CD4-positive, alpha-beta T cell (primary cell): ENCODE data around the gene TSHB. TPM values are rescaled to one million over a fixed set of nuclear protein-coding genes. Genes with fewer than 3 reads are reported as not detected.

Source experiments
- ATAC-seq: fragments of 200-7000 bp; cut with Tn5 transposase; one replicate; pipeline ENCODE4 v1.10.0; 2022; ENCODE audit warnings: mild to moderate bottlenecking; ENCODE audit not compliant: poor library complexity
- CTCF ChIA-PET: fragments of 350-600 bp; sonication (Branson Sonifier 250); formaldehyde crosslinking; loops from one replicate; lab custom pipeline; 2021; ENCODE audit warnings: antibody characterized with exemption, inconsistent platforms; lab: Charles Lee
- POLR2A ChIA-PET: fragments of 350-600 bp; sonication (Branson Sonifier 250); formaldehyde crosslinking; loops from one replicate; lab custom pipeline; 2021; ENCODE audit warnings: antibody characterized with exemption, inconsistent platforms; lab: Charles Lee
- DNase-seq, 14 experiments: peaks; one replicate each; pipeline ENCODE4 v3.0.0-alpha.2; 2013 to 2020; ENCODE audit warnings: mixed read lengths in 2 of 14
- H3K27ac ChIP-seq, 2 donors: one replicate each; pipeline versions ENCODE4 v1.5.1 to v1.7.0; 2013; ENCODE audit warnings: low read length in 2 of 2, low read depth in 1 of 2, mild to moderate bottlenecking in 1 of 2
- H3K27me3 ChIP-seq, 2 experiments: 1 replicate in 1 of 2; 2 replicates in 1 of 2; pipeline versions ENCODE4 v1.6.1 to v1.7.0; 2013; ENCODE audit warnings: low read length in 2 of 2, control low read depth in 1 of 2, mild to moderate bottlenecking in 1 of 2, moderate library complexity in 1 of 2; ENCODE audit not compliant: insufficient read depth in 2 of 2, control insufficient read depth in 1 of 2
- H3K36me3 ChIP-seq: one replicate; pipeline ENCODE4 v1.6.1; 2013; ENCODE audit warnings: low read length, control low read depth; ENCODE audit not compliant: insufficient read depth
- H3K4me1 ChIP-seq: one replicate; pipeline ENCODE4 v1.6.1; 2013; ENCODE audit warnings: low read length, control low read depth; ENCODE audit not compliant: insufficient read depth
- H3K4me3 ChIP-seq: one replicate; pipeline ENCODE4 v1.5.1; 2013; ENCODE audit warnings: mild to moderate bottlenecking, low read length, moderate library complexity
- H3K9me3 ChIP-seq, 2 experiments: 1 replicate in 1 of 2; 2 replicates in 1 of 2; pipeline versions ENCODE4 v1.6.1 to v1.7.0; 2013; ENCODE audit warnings: low read length in 2 of 2, mild to moderate bottlenecking in 2 of 2, control low read depth in 1 of 2, moderate library complexity in 1 of 2; ENCODE audit not compliant: control insufficient read depth in 1 of 2, insufficient read depth in 1 of 2
- H3K27ac Mint-ChIP-seq: one replicate; pipeline ENCODE4 v1.8.0; 2020; ENCODE audit warnings: mixed read lengths
- H3K27me3 Mint-ChIP-seq: one replicate; pipeline ENCODE4 v1.8.0; 2021; ENCODE audit warnings: mixed read lengths
- H3K36me3 Mint-ChIP-seq: one replicate; pipeline ENCODE4 v1.8.0; 2021; ENCODE audit warnings: low read depth, mixed read lengths
- H3K4me1 Mint-ChIP-seq: one replicate; pipeline ENCODE4 v1.8.0; 2021; ENCODE audit warnings: low read depth, mixed read lengths
- H3K4me3 Mint-ChIP-seq: one replicate; pipeline ENCODE4 v1.8.0; 2020; ENCODE audit warnings: mild to moderate bottlenecking, mixed read lengths
- H3K9me3 Mint-ChIP-seq: one replicate; pipeline ENCODE4 v1.8.0; 2020; ENCODE audit warnings: mixed read lengths
- intact Hi-C, 2 experiments: fragments of 100-400 bp; cut with DNase I in 1 of 2; cut with micrococcal nuclease in 1 of 2; formaldehyde crosslinking; loops; one replicate each; pipeline versions ENCODE4 v1.15.1 to v1.9.0; 2023 to 2025; cut with DNase I, micrococcal nuclease
- total RNA-seq, 174 experiments: library from RNA in 2 of 174; stranded (reverse) in 2 of 174; gene quantifications; one replicate each; pipeline ENCODE4 v1.2.3 and lab custom pipeline; 2021 to 2026
- TF ChIP-seq, protein P1 (sequence below): fragments of 200-600 bp; IDR thresholded peaks from one replicate; pipeline ENCODE4 v1.8.0; 2022; ENCODE audit warnings: antibody characterized with exemption, mild to moderate bottlenecking

The TSHB gene
- total RNA-seq, 2 experiments from 2014 or later = not detected

- ATAC-seq = no peak
- no peaks in the 10 kb centered on the region for H3K9me3 Mint-ChIP-seq
- no peaks in the 10 kb centered on the region for H3K9me3 ChIP-seq
- DNase-seq = no peak
- intact Hi-C loops = no loop called here
- H3K27ac Mint-ChIP-seq = no peak overlapping the region
- H3K36me3 Mint-ChIP-seq = no peaks in the 10 kb centered on the region
- peaks cover 3% of the 10 kb centered on the region for H3K27me3 Mint-ChIP-seq
- no peaks in the 10 kb centered on the region for H3K27me3 ChIP-seq
- no peaks in the 10 kb centered on the region for H3K4me1 Mint-ChIP-seq
- H3K27ac ChIP-seq = no peak overlapping the region
- TF ChIP-seq, protein P1, sequence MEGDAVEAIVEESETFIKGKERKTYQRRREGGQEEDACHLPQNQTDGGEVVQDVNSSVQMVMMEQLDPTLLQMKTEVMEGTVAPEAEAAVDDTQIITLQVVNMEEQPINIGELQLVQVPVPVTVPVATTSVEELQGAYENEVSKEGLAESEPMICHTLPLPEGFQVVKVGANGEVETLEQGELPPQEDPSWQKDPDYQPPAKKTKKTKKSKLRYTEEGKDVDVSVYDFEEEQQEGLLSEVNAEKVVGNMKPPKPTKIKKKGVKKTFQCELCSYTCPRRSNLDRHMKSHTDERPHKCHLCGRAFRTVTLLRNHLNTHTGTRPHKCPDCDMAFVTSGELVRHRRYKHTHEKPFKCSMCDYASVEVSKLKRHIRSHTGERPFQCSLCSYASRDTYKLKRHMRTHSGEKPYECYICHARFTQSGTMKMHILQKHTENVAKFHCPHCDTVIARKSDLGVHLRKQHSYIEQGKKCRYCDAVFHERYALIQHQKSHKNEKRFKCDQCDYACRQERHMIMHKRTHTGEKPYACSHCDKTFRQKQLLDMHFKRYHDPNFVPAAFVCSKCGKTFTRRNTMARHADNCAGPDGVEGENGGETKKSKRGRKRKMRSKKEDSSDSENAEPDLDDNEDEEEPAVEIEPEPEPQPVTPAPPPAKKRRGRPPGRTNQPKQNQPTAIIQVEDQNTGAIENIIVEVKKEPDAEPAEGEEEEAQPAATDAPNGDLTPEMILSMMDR = no peak
- ChIA-PET CTCF (no interaction called here), POLR2A (no interaction called here)
- H3K4me1 ChIP-seq = no peaks in the 10 kb centered on the region
- H3K36me3 ChIP-seq = no peaks in the 10 kb centered on the region
- H3K4me3 ChIP-seq = no peak overlapping the region
- no peak overlapping the region for H3K4me3 Mint-ChIP-seq
Observed at GRCh38 chr1:115035652-115036051, 6.0 kb downstream of the TSHB start.

GRCh38 chr1:115036814-115037507, 7.3 kb downstream of the TSHB start:
- no peaks in the 10 kb centered on the region for H3K27me3 ChIP-seq
- no peaks in the 10 kb centered on the region for H3K9me3 ChIP-seq
- no peak overlapping the region for H3K4me3 ChIP-seq
- ChIA-PET CTCF (no interaction called here), POLR2A (no interaction called here)
- no peaks in the 10 kb centered on the region for H3K36me3 ChIP-seq
- TF ChIP-seq, protein P1 = no peak
- Mint-ChIP-seq H3K36me3 (peaks cover under 1% of the 10 kb centered on the region), H3K4me3 (no peak overlapping the region), H3K27me3 (no peaks in the 10 kb centered on the region), H3K4me1 (no peaks in the 10 kb centered on the region), H3K9me3 (no peaks in the 10 kb centered on the region), H3K27ac (no peak overlapping the region)
- ATAC-seq = no peak
- no peaks in the 10 kb centered on the region for H3K4me1 ChIP-seq
- intact Hi-C loops = no loop called here
- DNase-seq = no peak
- H3K27ac ChIP-seq = no peak overlapping the region

GRCh38 chr1:115040501-115040900, 10.9 kb downstream of the TSHB start:
- TF ChIP-seq, protein P1 = no peak
- no peaks in the 10 kb centered on the region for H3K4me1 ChIP-seq
- Mint-ChIP-seq H3K36me3 (peaks cover 8% of the 10 kb centered on the region), H3K27me3 (no peaks in the 10 kb centered on the region), H3K4me3 (no peak overlapping the region), H3K4me1 (no peaks in the 10 kb centered on the region), H3K9me3 (peaks cover 7% of the 10 kb centered on the region), H3K27ac (no peak overlapping the region)
- no peak overlapping the region for H3K27ac ChIP-seq
- CTCF ChIA-PET = no interaction called here
- ATAC-seq (no peak), DNase-seq (no peak)
- no peak overlapping the region for H3K4me3 ChIP-seq
- H3K36me3 ChIP-seq = no peaks in the 10 kb centered on the region
- POLR2A ChIA-PET = no interaction called here
- intact Hi-C loops = no loop called here
- peaks cover 0 to 6% of the 10 kb centered on the region in 2 experiments for H3K9me3 ChIP-seq
- no peaks in the 10 kb centered on the region for H3K27me3 ChIP-seq
